HG02840 (cell line): ENCODE results near the gene SLC12A1.

Source experiments
- ATAC-seq: cut with Tn5 transposase; IDR thresholded peaks from one replicate; pipeline ENCODE4 v1.9.1; 2021; ENCODE audit warnings: mild to moderate bottlenecking, moderate library complexity, moderate number of reproducible peaks; ENCODE audit not compliant: unreplicated experiment, low FRiP score

The SLC12A1 gene

GRCh38 chr15:48340111-48340510 lies 134.0 kb downstream of the SLC12A1 start:
- ATAC-seq = no peak

GRCh38 chr15:48343865-48344264 lies 137.8 kb downstream of the SLC12A1 start:
- ATAC-seq = no peak

GRCh38 chr15:48345516-48345915 lies 139.4 kb downstream of the SLC12A1 start:
- no peak for ATAC-seq

- no peak for ATAC-seq
Observed at GRCh38 chr15:48352474-48353072, 146.5 kb downstream of the SLC12A1 start.
